Endometrium (tissue), 2 donors: ENCODE measurements around the gene MYLK.
"Not testable (repeated sequence)": the region's sequence is repeated elsewhere in the genome, so short reads cannot be mapped to it uniquely, and the experiment has no call there.

ENCODE experiments used
- FAIRE-seq: peaks from 2 replicates; lab custom pipeline; 2012; peaks lifted over from hg19 to GRCh38; lab: Jason Lieb, UNC
- donor health status: control.
- donor health status: control.

The MYLK gene

GRCh38 chr3:123621186-123621849 is 262.8 kb downstream of the MYLK start:
- FAIRE-seq = no peak

GRCh38 chr3:123620343-123620742 is 263.8 kb downstream of the MYLK start:
- no peak for FAIRE-seq

- no peak for FAIRE-seq
These were observed 265.2 kb downstream of the MYLK start for GRCh38 chr3:123618768-123619484.

GRCh38 chr3:123618076-123618708 is 265.9 kb downstream of the MYLK start:
- FAIRE-seq = no peak

- FAIRE-seq = no peak
These were observed 267.5 kb downstream of the MYLK start for GRCh38 chr3:123616593-123616992.

- FAIRE-seq = no peak
These were observed 270.6 kb downstream of the MYLK start for GRCh38 chr3:123613543-123613942.

GRCh38 chr3:123611674-123612073 is 272.5 kb downstream of the MYLK start:
- not testable (repeated sequence) for FAIRE-seq

GRCh38 chr3:123611082-123611481 is 273.1 kb downstream of the MYLK start:
- FAIRE-seq = no peak

GRCh38 chr3:123610331-123610730 is 273.8 kb downstream of the MYLK start:
- FAIRE-seq = no peak

- no peak for FAIRE-seq
These were observed 275.1 kb downstream of the MYLK start for GRCh38 chr3:123609063-123609462.

- no peak for FAIRE-seq
These were observed 275.7 kb downstream of the MYLK start for GRCh38 chr3:123608263-123608937.

GRCh38 chr3:123606527-123606926 is 277.6 kb downstream of the MYLK start:
- FAIRE-seq = no peak

GRCh38 chr3:123605789-123606234 is 278.3 kb downstream of the MYLK start:
- FAIRE-seq = no peak

- not testable (repeated sequence) for FAIRE-seq
These were observed 281.0 kb downstream of the MYLK start for GRCh38 chr3:123603153-123603552.

- no peak for FAIRE-seq
These were observed 281.8 kb downstream of the MYLK start for GRCh38 chr3:123602325-123602724.

GRCh38 chr3:123600863-123601262 is 283.3 kb downstream of the MYLK start:
- not testable (repeated sequence) for FAIRE-seq

- no peak for FAIRE-seq
These were observed 286.6 kb downstream of the MYLK start for GRCh38 chr3:123597561-123597960.

GRCh38 chr3:123595396-123596180 is 288.5 kb downstream of the MYLK start:
- FAIRE-seq = no peak

- no peak for FAIRE-seq
These were observed 290.8 kb downstream of the MYLK start for GRCh38 chr3:123593381-123593780.

GRCh38 chr3:123590685-123591450 is 293.3 kb downstream of the MYLK start:
- FAIRE-seq = no peak

GRCh38 chr3:123587401-123587800 is 296.7 kb downstream of the MYLK start:
- FAIRE-seq = no peak
